ENCODE data around the gene CASQ2. TPM values are rescaled to one million over a fixed set of nuclear protein-coding genes. Genes with fewer than 3 reads are reported as not detected.

CASQ2 gene
- total RNA-seq, 1 donor from 2014 or later: 0.11 TPM

DNA sequence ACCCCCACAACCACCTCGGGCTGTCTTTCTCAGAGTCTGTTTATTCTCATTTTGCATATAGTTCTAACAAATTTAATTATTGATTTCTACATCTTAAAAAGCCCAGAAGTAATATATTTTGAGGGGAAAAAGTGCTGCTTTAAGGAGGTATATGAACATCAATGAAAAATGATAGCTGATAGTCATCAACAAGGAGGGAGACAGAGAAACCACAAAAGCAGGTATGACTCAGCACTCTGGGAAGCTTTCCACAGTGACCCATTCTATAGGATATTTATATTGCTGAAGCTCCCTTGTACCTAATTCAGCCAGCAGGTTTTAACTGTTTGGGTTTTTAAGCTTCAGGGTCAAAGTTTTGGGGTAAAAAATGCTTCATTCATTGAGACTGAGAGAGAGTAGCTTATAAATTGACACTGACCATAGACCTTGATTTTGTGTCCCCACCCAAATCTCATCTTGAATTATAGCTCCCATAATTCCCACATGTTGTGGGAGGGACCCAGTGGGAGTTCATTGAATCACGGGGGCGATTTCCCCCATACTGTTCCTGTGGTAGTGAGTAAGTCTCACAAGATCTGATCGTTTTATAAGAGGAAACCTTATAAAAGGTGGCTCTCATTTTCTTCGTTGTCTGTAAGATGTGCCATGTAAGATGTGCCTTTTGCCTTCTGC, 99.4 kb downstream of the CASQ2 start:
- Histone ChIP-seq H3K9ac (ENCODE audit: low read length) (peak overlapping the region; percentile 23), H3K4me1 (ENCODE audit: insufficient read depth, low read length) (peaks cover 38% of the 10 kb centered on the region), H3K9me3 (ENCODE audit: insufficient read depth, low read depth, low read length) (peaks cover 9% of the 10 kb centered on the region), H3K36me3 (ENCODE audit: insufficient read depth, low read length) (peaks cover 12% of the 10 kb centered on the region), H3K4me3 (ENCODE audit: insufficient read depth, low read depth, low read length) (peak overlapping the region; percentile 26), H2AFZ (ENCODE audit: low read depth, low read length) (no peak overlapping the region), H3K4me2 (ENCODE audit: low read length) (peak overlapping the region; percentile 60), H3K79me2 (ENCODE audit: insufficient read depth, low read length) (peaks cover 24% of the 10 kb centered on the region), H4K20me1 (ENCODE audit: insufficient read depth, low read length) (no peaks in the 10 kb centered on the region), H3K27me3 (ENCODE audit: insufficient read depth, low read length) (no peaks in the 10 kb centered on the region), H3K27ac (ENCODE audit: low read depth, low read length) (peak overlapping the region; percentile 79)
- DNase-seq (ENCODE audit: low read depth): peak; percentile 88
- Mint-ChIP-seq H3K9me3 (ENCODE audit: unreplicated experiment) (peaks cover 4% of the 10 kb centered on the region), H3K36me3 (ENCODE audit: low read depth, unreplicated experiment) (peaks cover 27% of the 10 kb centered on the region), H3K4me3 (ENCODE audit: unreplicated experiment) (peak overlapping the region; percentile 41), H3K27ac (ENCODE audit: unreplicated experiment) (peak overlapping the region; percentile 90), H3K27me3 (ENCODE audit: low read depth, unreplicated experiment) (no peaks in the 10 kb centered on the region), H3K4me1 (ENCODE audit: low read depth, unreplicated experiment) (peaks cover 38% of the 10 kb centered on the region)
- TF ChIP-seq CTCF (IDR thresholded peaks at IDR 0.05; ENCODE audit: insufficient read depth, low read depth, low read length) (no peak), EZH2 (IDR thresholded peaks at IDR 0.05; ENCODE audit: insufficient read depth, low read length) (no peak)
- FAIRE-seq: peak; percentile 29

- TF ChIP-seq CTCF (IDR thresholded peaks at IDR 0.05; ENCODE audit: insufficient read depth, low read depth, low read length) (no peak), EZH2 (IDR thresholded peaks at IDR 0.05; ENCODE audit: insufficient read depth, low read length) (no peak)
- Mint-ChIP-seq H3K4me3 (ENCODE audit: unreplicated experiment) (no peak overlapping the region), H3K4me1 (ENCODE audit: low read depth, unreplicated experiment) (peaks cover 35% of the 10 kb centered on the region), H3K27ac (ENCODE audit: unreplicated experiment) (peak overlapping the region; percentile 90), H3K9me3 (ENCODE audit: unreplicated experiment) (peaks cover 4% of the 10 kb centered on the region), H3K27me3 (ENCODE audit: low read depth, unreplicated experiment) (no peaks in the 10 kb centered on the region), H3K36me3 (ENCODE audit: low read depth, unreplicated experiment) (peaks cover 29% of the 10 kb centered on the region)
- H3K4me3 ChIP-seq (ENCODE audit: insufficient read depth, low read depth, low read length): peak overlapping the region; percentile 26
- H3K9me3 ChIP-seq (ENCODE audit: insufficient read depth, low read depth, low read length): peaks cover 9% of the 10 kb centered on the region
- H3K4me1 ChIP-seq (ENCODE audit: insufficient read depth, low read length): peaks cover 38% of the 10 kb centered on the region
- peaks cover 12% of the 10 kb centered on the region for H3K36me3 ChIP-seq (ENCODE audit: insufficient read depth, low read length)
- H2AFZ ChIP-seq (ENCODE audit: low read depth, low read length): no peak overlapping the region
- peak overlapping the region; percentile 23 for H3K9ac ChIP-seq (ENCODE audit: low read length)
- H3K4me2 ChIP-seq (ENCODE audit: low read length): peak overlapping the region; percentile 60
- peaks cover 24% of the 10 kb centered on the region for H3K79me2 ChIP-seq (ENCODE audit: insufficient read depth, low read length)
- H3K27me3 ChIP-seq (ENCODE audit: insufficient read depth, low read length): no peaks in the 10 kb centered on the region
- peak overlapping the region; percentile 79 for H3K27ac ChIP-seq (ENCODE audit: low read depth, low read length)
- FAIRE-seq (no peak), DNase-seq (ENCODE audit: low read depth) (peak; percentile 82)
- no peaks in the 10 kb centered on the region for H4K20me1 ChIP-seq (ENCODE audit: insufficient read depth, low read length)
These were observed 99.9 kb downstream of the CASQ2 start for GRCh38 chr1:115668579-115668978.

GRCh38 chr1:115666702-115667101, 101.8 kb downstream of the CASQ2 start:
- Mint-ChIP-seq H3K4me1 (ENCODE audit: low read depth, unreplicated experiment) (peaks cover 32% of the 10 kb centered on the region), H3K27ac (ENCODE audit: unreplicated experiment) (no peak overlapping the region), H3K36me3 (ENCODE audit: low read depth, unreplicated experiment) (peaks cover 33% of the 10 kb centered on the region), H3K27me3 (ENCODE audit: low read depth, unreplicated experiment) (no peaks in the 10 kb centered on the region), H3K4me3 (ENCODE audit: unreplicated experiment) (no peak overlapping the region), H3K9me3 (ENCODE audit: unreplicated experiment) (peaks cover 4% of the 10 kb centered on the region)
- H3K9me3 ChIP-seq (ENCODE audit: insufficient read depth, low read depth, low read length): peaks cover 9% of the 10 kb centered on the region
- H4K20me1 ChIP-seq (ENCODE audit: insufficient read depth, low read length): no peaks in the 10 kb centered on the region
- no peak for TF ChIP-seq EZH2 (IDR thresholded peaks at IDR 0.05; ENCODE audit: insufficient read depth, low read length)
- no peak for TF ChIP-seq CTCF (IDR thresholded peaks at IDR 0.05; ENCODE audit: insufficient read depth, low read depth, low read length)
- peaks cover 34% of the 10 kb centered on the region for H3K4me1 ChIP-seq (ENCODE audit: insufficient read depth, low read length)
- H3K27ac ChIP-seq (ENCODE audit: low read depth, low read length): no peak overlapping the region
- H3K27me3 ChIP-seq (ENCODE audit: insufficient read depth, low read length): no peaks in the 10 kb centered on the region
- H2AFZ ChIP-seq (ENCODE audit: low read depth, low read length): no peak overlapping the region
- H3K4me3 ChIP-seq (ENCODE audit: insufficient read depth, low read depth, low read length): no peak overlapping the region
- peaks cover 17% of the 10 kb centered on the region for H3K79me2 ChIP-seq (ENCODE audit: insufficient read depth, low read length)
- H3K4me2 ChIP-seq (ENCODE audit: low read length): no peak overlapping the region
- no peak for DNase-seq (ENCODE audit: low read depth)
- H3K36me3 ChIP-seq (ENCODE audit: insufficient read depth, low read length): peaks cover 16% of the 10 kb centered on the region
- no peak for FAIRE-seq
- no peak overlapping the region for H3K9ac ChIP-seq (ENCODE audit: low read length)

Measured in astrocyte (in vitro differentiated cells and primary cell).